AG04449 (cell line): ENCODE data around the gene AKAP6.

Source experiments
- CTCF ChIA-PET: fragments of 350-600 bp; formaldehyde crosslinking; extraction: SDS; loops from one replicate; lab custom pipeline; 2021; ENCODE audit warnings: antibody characterized with exemption; lab: Yijun Ruan, JAX
- POLR2A ChIA-PET: fragments of 400-600, 350-600 bp; formaldehyde crosslinking; extraction: SDS; loops from one replicate; lab custom pipeline; 2020; ENCODE audit warnings: antibody characterized with exemption, inconsistent platforms; lab: Yijun Ruan, JAX
- DNase-seq: peaks from one replicate; pipeline ENCODE4 v3.0.0-alpha.2; 2010; ENCODE audit warnings: low read depth, low spot score
- H3K4me3 ChIP-seq: 2 replicates; pipeline ENCODE4 v1.5.1; 2011; ENCODE audit warnings: low read depth, mild to moderate bottlenecking, control low read depth, low read length
- CTCF ChIP-seq: IDR thresholded peaks from one replicate; pipeline ENCODE4 v1.5.1; 2011; ENCODE audit warnings: mild to moderate bottlenecking, moderate library complexity, low read length, control low read depth, inconsistent platforms; ENCODE audit not compliant: insufficient read depth; ENCODE audit errors: missing control alignments

The AKAP6 gene

GRCh38 chr14:32733015-32733414, 403.9 kb downstream of the AKAP6 start:
- DNase-seq: no peak
- POLR2A ChIA-PET: no interaction called here
- no peak for TF ChIP-seq CTCF
- CTCF ChIA-PET: no interaction called here
- H3K4me3 ChIP-seq: no peak overlapping the region

DNA sequence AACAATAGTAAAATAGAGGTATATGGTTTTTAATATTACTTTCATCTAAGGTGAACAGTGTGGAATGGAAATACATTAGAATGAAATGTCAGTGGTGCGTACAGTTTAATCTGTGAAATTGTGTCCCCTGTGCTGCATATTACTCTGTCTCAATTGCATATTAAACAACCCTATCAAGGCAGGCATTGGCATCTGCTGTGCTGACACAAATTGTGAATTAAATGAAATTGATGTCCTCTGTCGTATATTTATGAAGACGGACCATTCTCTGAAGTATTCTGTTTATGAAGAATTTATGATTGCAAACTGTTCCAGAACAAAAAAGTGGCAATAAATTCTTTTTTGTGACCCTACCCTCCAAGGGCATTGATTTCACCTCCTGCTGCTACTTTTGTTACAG, 405.2 kb downstream of the AKAP6 start:
- CTCF ChIA-PET: no interaction called here
- POLR2A ChIA-PET: no interaction called here
- no peak for TF ChIP-seq CTCF
- DNase-seq: no peak
- H3K4me3 ChIP-seq: no peak overlapping the region

DNA sequence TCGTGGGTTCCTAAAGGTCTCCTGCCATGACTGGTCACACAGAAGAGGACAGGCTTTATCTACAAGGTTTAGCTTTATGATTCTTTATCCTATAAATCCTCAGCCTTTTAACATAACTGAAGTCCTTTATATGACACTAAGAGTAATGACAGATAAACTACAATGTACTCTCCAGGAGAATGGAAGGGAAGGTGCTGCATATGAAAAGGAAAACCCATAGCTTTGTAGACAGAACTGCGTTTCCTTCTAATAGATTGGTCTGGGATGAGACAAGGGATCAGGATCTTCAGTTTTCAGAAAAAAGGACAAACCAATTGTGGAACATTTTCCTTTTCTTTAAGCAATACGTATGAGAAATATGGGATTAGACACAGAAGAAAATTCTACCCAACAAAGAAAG, 408.5 kb downstream of the AKAP6 start:
- ChIA-PET CTCF (interaction anchor here (0.9 kb wide), 1 partner anchor 149 kb away, joined by 3 read pairs; no protein-coding TSS in a partner anchor), POLR2A (no interaction called here)
- DNase-seq: no peak
- TF ChIP-seq CTCF: no peak
- no peak overlapping the region for H3K4me3 ChIP-seq

DNA sequence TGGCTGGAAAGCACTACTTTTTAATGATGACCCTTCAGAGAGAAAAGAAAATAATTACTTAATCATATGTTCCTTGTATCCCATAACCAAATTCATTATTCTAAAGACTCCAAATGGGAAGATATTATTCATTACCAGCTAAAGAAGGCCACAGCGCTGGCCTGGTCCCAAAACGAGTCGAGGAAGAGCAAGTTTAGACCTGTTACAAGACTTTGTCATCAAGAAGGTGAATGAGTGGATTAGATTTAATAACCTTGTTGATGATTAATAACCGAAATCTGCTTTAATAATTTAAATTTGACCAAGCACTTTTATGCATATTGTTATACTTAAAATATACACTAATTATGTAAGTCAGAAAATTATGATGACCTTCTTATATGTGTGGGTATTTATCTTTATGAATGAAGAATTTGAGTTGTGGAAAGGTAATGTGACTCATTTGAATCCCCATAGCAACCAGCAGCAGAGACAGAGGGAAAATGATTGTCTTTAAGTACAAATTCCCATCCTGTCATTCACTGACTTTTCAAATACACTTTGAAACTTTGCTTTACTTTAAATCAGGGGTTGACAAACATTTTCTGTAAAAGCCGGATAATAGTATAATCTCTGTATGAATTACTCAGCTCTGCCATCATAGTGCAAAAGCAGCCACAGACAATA, 409.2 kb downstream of the AKAP6 start:
- no peak for TF ChIP-seq CTCF
- CTCF ChIA-PET: interaction anchor here (0.9 kb wide), 1 partner anchor 149 kb away, joined by 3 read pairs; no protein-coding TSS in a partner anchor
- POLR2A ChIA-PET: no interaction called here
- no peak overlapping the region for H3K4me3 ChIP-seq
- no peak for DNase-seq

DNA sequence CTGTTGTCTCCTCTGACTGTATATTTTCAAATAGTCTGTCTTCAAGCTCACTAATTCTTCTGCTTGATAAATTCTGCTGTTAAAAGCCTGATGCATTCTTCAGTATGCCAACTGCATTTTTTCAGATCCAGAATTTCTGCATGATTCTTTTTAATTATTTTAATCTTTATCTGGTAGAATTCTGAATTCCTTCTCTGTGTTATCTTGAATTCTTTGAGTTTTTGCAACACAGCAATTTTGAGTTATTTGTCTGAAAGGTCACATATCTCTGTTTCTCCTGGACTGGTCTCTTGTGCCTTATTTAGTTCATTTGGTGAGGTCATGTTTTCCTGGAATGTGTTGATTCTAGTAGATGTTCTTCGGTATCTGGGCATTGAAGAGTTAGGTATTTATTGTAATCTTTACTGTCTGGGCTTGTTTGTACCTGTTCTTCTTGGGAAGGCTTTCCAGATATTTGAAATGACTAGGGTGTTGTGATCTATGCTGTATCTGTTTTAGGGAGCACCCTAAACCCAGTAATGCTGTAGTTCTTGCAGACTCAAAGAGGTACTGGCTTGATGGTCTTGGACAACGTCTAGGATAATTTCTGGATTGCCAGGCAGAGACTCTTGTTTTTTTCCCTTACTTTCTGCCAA, 415.8 kb downstream of the AKAP6 start:
- POLR2A ChIA-PET: no interaction called here
- no peak for DNase-seq
- TF ChIP-seq CTCF: no peak
- CTCF ChIA-PET: no interaction called here
- no peak overlapping the region for H3K4me3 ChIP-seq

- ChIA-PET POLR2A (no interaction called here), CTCF (no interaction called here)
- TF ChIP-seq CTCF: no peak
These were observed 425.1 kb downstream of the AKAP6 start for GRCh38 chr14:32754209-32754608.

More at GRCh38 chr14:32754209-32754608, 425.1 kb downstream of the AKAP6 start:
- no peak for DNase-seq
- H3K4me3 ChIP-seq: no peak overlapping the region
